HCT116 (cell line): ENCODE data around the gene FSTL4. TPM values are rescaled to one million over a fixed set of nuclear protein-coding genes. Genes with fewer than 3 reads are reported as not detected.

ENCODE experiments used
- ATAC-seq: fragments of 200-7000 bp; cut with Tn5 transposase; 2 replicates; pipeline ENCODE4 v1.9.1; 2020; ENCODE audit warnings: mild to moderate bottlenecking, moderate library complexity
- BruUV-seq: library from RNA; stranded (reverse); fragments of 400-500 nt; replicated peaks from 2 replicates; lab custom pipeline; 2021; lab: Mats Ljungman, UMichigan
- CTCF ChIA-PET: fragments of 300-600 bp; sonication (Branson Sonifier 250); formaldehyde crosslinking; loops from one replicate; lab custom pipeline; 2021; ENCODE audit warnings: antibody characterized with exemption; lab: Charles Lee
- POLR2A ChIA-PET: fragments of 300-600, 350-600 bp; sonication (Branson Sonifier 250); formaldehyde crosslinking; loops from one replicate; lab custom pipeline; 2021; ENCODE audit warnings: antibody characterized with exemption; lab: Charles Lee
- RAD21 ChIA-PET, 2 experiments: fragments of 300-600 bp; sonication (Branson Sonifier 250); formaldehyde crosslinking; loops; one replicate each; lab custom pipeline; 2023; ENCODE audit warnings: low total read pairs in 2 of 2; ENCODE audit not compliant: uncharacterized antibody in 2 of 2, unreplicated experiment in 2 of 2, low non-redundant PET in 1 of 2; lab: Charles Lee
- DNase-seq: peaks from one replicate; pipeline ENCODE4 v3.0.0-alpha.2; 2010; ENCODE audit warnings: low read depth, low spot score
- H2AFZ ChIP-seq: fragments of 200-600 bp; shearing (Covaris generic), sonication (generic); 2 replicates; pipeline ENCODE4 v1.6.1; 2017; ENCODE audit warnings: low read depth, mixed run types, mixed read lengths, antibody characterized with exemption, low read length; ENCODE audit not compliant: poor library complexity, severe bottlenecking
- H3K27ac ChIP-seq: 2 replicates; pipeline ENCODE4 v1.5.1; 2012; ENCODE audit warnings: low read depth, low read length
- H3K27me3 ChIP-seq: fragments of 200-600 bp; sonication (generic); 2 replicates; pipeline ENCODE4 v1.6.1; 2016; ENCODE audit warnings: mixed run types, low read length, mixed read lengths; ENCODE audit not compliant: insufficient read depth
- H3K36me3 ChIP-seq, 2 experiments: fragments of 200-500 bp in 1 of 2; fragments of 200-600 bp in 1 of 2; sonication (Bioruptor generic) in 1 of 2; sonication (generic) in 1 of 2; 2 replicates each; pipeline versions ENCODE4 v1.5.1 to v1.6.1; 2014 to 2016; ENCODE audit warnings: low read length in 2 of 2, inconsistent platforms in 1 of 2, mixed read lengths in 1 of 2, mixed run types in 1 of 2; ENCODE audit not compliant: insufficient read depth in 2 of 2, control insufficient read depth in 1 of 2
- H3K4me1 ChIP-seq, 2 experiments: fragments of 200-600 bp in 1 of 2; sonication (generic) in 1 of 2; 2 replicates each; pipeline versions ENCODE4 v1.5.1 to v1.6.1; 2012 to 2017; ENCODE audit warnings: low read length in 2 of 2, inconsistent platforms in 1 of 2, mild to moderate bottlenecking in 1 of 2, mixed read lengths in 1 of 2, mixed run types in 1 of 2, moderate library complexity in 1 of 2; ENCODE audit not compliant: insufficient read depth in 2 of 2, control insufficient read depth in 1 of 2
- H3K4me2 ChIP-seq: fragments of 200-600 bp; sonication (generic); 2 replicates; pipeline ENCODE4 v1.6.1; 2017; ENCODE audit warnings: mixed run types, low read length, mixed read lengths
- H3K4me3 ChIP-seq, 2 experiments: fragments of 200-600 bp in 1 of 2; sonication (generic) in 1 of 2; replicated peaks in 1 of 2; 2 replicates each; pipeline ENCODE4 v1.5.1; 2011 to 2016; ENCODE audit warnings: low read length in 2 of 2, control low read depth in 1 of 2, low read depth in 1 of 2, mild to moderate bottlenecking in 1 of 2, mixed read lengths in 1 of 2, mixed run types in 1 of 2
- H3K79me2 ChIP-seq: fragments of 200-600 bp; sonication (generic); 2 replicates; pipeline ENCODE4 v1.6.1; 2017; ENCODE audit warnings: mild to moderate bottlenecking, mixed run types, low read length, moderate library complexity, mixed read lengths; ENCODE audit not compliant: insufficient read depth
- H3K9ac ChIP-seq: fragments of 200-600 bp; sonication (generic); 2 replicates; pipeline ENCODE4 v1.6.1; 2016; ENCODE audit warnings: low read length, mixed read lengths
- H3K9me2 ChIP-seq: fragments of 200-600 bp; sonication (generic), shearing (Covaris generic); 2 replicates; pipeline ENCODE4 v1.6.1; 2017; ENCODE audit warnings: mixed run types, mild to moderate bottlenecking, moderate library complexity; ENCODE audit not compliant: insufficient read depth
- H3K9me3 ChIP-seq, 2 experiments: fragments of 200-500 bp in 1 of 2; fragments of 200-600 bp in 1 of 2; sonication (Bioruptor generic) in 1 of 2; sonication (generic) in 1 of 2; 2 replicates each; pipeline ENCODE4 v1.6.1; 2014 to 2017; ENCODE audit warnings: low read length in 2 of 2, mixed read lengths in 2 of 2, inconsistent platforms in 1 of 2, low read depth in 1 of 2, mild to moderate bottlenecking in 1 of 2, mixed run types in 1 of 2, moderate library complexity in 1 of 2; ENCODE audit not compliant: control insufficient read depth in 1 of 2, insufficient read depth in 1 of 2
- H4K20me1 ChIP-seq: fragments of 200-600 bp; sonication (generic), shearing (Covaris generic); 2 replicates; pipeline ENCODE4 v1.6.1; 2017; ENCODE audit warnings: mixed run types, mild to moderate bottlenecking, moderate library complexity; ENCODE audit not compliant: insufficient read depth
- CBX3 ChIP-seq: IDR thresholded peaks from 2 replicates; pipeline ENCODE4 v1.6.1; 2012; ENCODE audit warnings: low read depth
- CEBPB ChIP-seq: IDR thresholded peaks from 2 replicates; pipeline ENCODE4 v1.6.1; 2012; ENCODE audit warnings: low read depth
- EGR1 ChIP-seq: IDR thresholded peaks from 2 replicates; pipeline ENCODE4 v1.6.1; 2012; ENCODE audit warnings: low read depth
- EZH2 ChIP-seq: fragments of 200-600 bp; sonication (generic); IDR thresholded peaks from 2 replicates; pipeline ENCODE4 v1.6.1; 2017; ENCODE audit warnings: antibody characterized with exemption, mixed run types
- JUND ChIP-seq: IDR thresholded peaks from 2 replicates; pipeline ENCODE4 v1.6.1; 2012
- MAX ChIP-seq: IDR thresholded peaks from 2 replicates; pipeline ENCODE4 v1.6.1; 2012
- RAD21 ChIP-seq: IDR thresholded peaks from 2 replicates; pipeline ENCODE4 v1.6.1; 2012; ENCODE audit warnings: low read depth, mild to moderate bottlenecking
- SRF ChIP-seq: IDR thresholded peaks from 2 replicates; pipeline ENCODE4 v1.6.1; 2012; ENCODE audit warnings: low read depth
- TCF7L2 ChIP-seq: IDR thresholded peaks from 2 replicates; pipeline ENCODE4 v1.7.0; 2011; ENCODE audit warnings: borderline replicate concordance, inconsistent platforms; ENCODE audit not compliant: insufficient read depth, insufficient read length; ENCODE audit errors: extremely low read depth
- ZFX ChIP-seq: fragments of 450-650 bp; IDR thresholded peaks from 2 replicates; pipeline ENCODE4 v1.6.1; 2017
- ZNF274 ChIP-seq: fragments of 200-500 bp; sonication (Bioruptor generic); IDR thresholded peaks from 2 replicates; pipeline ENCODE4 v1.6.1; 2014; ENCODE audit warnings: mild to moderate bottlenecking, low read depth, low read length, inconsistent platforms
- intact Hi-C: fragments of 100-400 bp; cut with micrococcal nuclease; formaldehyde crosslinking; loops from 2 replicates; pipeline ENCODE4 v1.10.0; 2022
- total RNA-seq: library from RNA; stranded (reverse); gene quantifications from one replicate; pipeline ENCODE4 v1.2.1, GENCODE V29; 2021; ENCODE audit not compliant: unreplicated experiment
- TF ChIP-seq, protein P1 (sequence below), 3 experiments: fragments of 200-600 bp in 1 of 3; sonication (generic) in 1 of 3; IDR thresholded peaks in 2 of 3; conservative IDR thresholded peaks in 1 of 3; 2 replicates each; pipeline ENCODE4 v1.5.1; 2012 to 2017; ENCODE audit warnings: low read depth in 2 of 3, low read length in 2 of 3, antibody characterized with exemption in 1 of 3, borderline replicate concordance in 1 of 3, control low read depth in 1 of 3, mild to moderate bottlenecking in 1 of 3, mixed read lengths in 1 of 3, mixed run types in 1 of 3, moderate library complexity in 1 of 3; ENCODE audit not compliant: insufficient read depth in 1 of 3
- TF ChIP-seq, protein P2 (sequence below): IDR thresholded peaks from 2 replicates; pipeline ENCODE4 v1.6.1; 2012; ENCODE audit warnings: low read depth
- TF ChIP-seq, protein P3 (sequence below): IDR thresholded peaks from 2 replicates; pipeline ENCODE4 v1.6.1; 2012

FSTL4 gene
- total RNA-seq, 1 experiment from 2014 or later: 0.37 TPM

DNA sequence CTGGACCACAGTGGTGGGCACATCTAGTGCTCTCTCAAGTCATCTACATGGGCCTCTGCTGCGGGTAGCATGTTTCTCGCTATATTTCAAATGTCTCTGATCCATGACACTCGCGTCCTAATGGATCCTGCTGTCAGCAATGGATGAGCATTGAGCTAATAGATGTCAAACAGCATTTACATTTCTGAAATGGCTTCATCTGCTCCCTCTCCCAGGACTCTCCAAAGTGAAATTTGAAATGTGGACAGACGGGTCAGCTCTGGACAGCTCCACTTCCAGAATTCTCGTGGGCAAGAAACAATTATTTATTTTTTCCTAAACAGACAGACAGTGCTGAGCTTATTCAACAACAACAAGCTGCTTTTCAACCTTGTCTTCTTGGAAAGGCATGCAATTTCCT is 58.1 kb downstream of the FSTL4 start:
- CTCF ChIA-PET: interaction anchor here (0.9 kb wide), 1 partner anchor 10 kb away, joined by 4 read pairs; no protein-coding TSS in a partner anchor
- H3K9me3 ChIP-seq: no peaks in the 10 kb centered on the region
- H3K9me2 ChIP-seq: no peaks in the 10 kb centered on the region
- H3K9ac ChIP-seq: no peak overlapping the region
- RAD21 ChIA-PET: no interaction called here
- no peak overlapping the region for H3K4me3 ChIP-seq
- no peak for ATAC-seq
- no peak overlapping the region for H3K4me2 ChIP-seq
- H4K20me1 ChIP-seq: no peaks in the 10 kb centered on the region
- TF ChIP-seq ZNF274 (no peak), TCF7L2 (no peak), CBX3 (no peak), RAD21 (no peak), EGR1 (no peak), SRF (no peak), ZFX (no peak), CEBPB (no peak), MAX (no peak), EZH2 (no peak), JUND (no peak)
- TF ChIP-seq, protein P1, sequence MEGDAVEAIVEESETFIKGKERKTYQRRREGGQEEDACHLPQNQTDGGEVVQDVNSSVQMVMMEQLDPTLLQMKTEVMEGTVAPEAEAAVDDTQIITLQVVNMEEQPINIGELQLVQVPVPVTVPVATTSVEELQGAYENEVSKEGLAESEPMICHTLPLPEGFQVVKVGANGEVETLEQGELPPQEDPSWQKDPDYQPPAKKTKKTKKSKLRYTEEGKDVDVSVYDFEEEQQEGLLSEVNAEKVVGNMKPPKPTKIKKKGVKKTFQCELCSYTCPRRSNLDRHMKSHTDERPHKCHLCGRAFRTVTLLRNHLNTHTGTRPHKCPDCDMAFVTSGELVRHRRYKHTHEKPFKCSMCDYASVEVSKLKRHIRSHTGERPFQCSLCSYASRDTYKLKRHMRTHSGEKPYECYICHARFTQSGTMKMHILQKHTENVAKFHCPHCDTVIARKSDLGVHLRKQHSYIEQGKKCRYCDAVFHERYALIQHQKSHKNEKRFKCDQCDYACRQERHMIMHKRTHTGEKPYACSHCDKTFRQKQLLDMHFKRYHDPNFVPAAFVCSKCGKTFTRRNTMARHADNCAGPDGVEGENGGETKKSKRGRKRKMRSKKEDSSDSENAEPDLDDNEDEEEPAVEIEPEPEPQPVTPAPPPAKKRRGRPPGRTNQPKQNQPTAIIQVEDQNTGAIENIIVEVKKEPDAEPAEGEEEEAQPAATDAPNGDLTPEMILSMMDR (IDR thresholded peaks at IDR 0.05 in 2 of 3, conservative IDR thresholded peaks at IDR 0.05 in 1 of 3; ENCODE audit: borderline replicate concordance in 1 of 3, insufficient read depth in 1 of 3, low read depth in 2 of 3, low read length in 2 of 3): no peak
- TF ChIP-seq, protein P2, sequence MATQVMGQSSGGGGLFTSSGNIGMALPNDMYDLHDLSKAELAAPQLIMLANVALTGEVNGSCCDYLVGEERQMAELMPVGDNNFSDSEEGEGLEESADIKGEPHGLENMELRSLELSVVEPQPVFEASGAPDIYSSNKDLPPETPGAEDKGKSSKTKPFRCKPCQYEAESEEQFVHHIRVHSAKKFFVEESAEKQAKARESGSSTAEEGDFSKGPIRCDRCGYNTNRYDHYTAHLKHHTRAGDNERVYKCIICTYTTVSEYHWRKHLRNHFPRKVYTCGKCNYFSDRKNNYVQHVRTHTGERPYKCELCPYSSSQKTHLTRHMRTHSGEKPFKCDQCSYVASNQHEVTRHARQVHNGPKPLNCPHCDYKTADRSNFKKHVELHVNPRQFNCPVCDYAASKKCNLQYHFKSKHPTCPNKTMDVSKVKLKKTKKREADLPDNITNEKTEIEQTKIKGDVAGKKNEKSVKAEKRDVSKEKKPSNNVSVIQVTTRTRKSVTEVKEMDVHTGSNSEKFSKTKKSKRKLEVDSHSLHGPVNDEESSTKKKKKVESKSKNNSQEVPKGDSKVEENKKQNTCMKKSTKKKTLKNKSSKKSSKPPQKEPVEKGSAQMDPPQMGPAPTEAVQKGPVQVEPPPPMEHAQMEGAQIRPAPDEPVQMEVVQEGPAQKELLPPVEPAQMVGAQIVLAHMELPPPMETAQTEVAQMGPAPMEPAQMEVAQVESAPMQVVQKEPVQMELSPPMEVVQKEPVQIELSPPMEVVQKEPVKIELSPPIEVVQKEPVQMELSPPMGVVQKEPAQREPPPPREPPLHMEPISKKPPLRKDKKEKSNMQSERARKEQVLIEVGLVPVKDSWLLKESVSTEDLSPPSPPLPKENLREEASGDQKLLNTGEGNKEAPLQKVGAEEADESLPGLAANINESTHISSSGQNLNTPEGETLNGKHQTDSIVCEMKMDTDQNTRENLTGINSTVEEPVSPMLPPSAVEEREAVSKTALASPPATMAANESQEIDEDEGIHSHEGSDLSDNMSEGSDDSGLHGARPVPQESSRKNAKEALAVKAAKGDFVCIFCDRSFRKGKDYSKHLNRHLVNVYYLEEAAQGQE: no peak
- TF ChIP-seq, protein P3, sequence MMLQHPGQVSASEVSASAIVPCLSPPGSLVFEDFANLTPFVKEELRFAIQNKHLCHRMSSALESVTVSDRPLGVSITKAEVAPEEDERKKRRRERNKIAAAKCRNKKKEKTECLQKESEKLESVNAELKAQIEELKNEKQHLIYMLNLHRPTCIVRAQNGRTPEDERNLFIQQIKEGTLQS: no peak
- no peaks in the 10 kb centered on the region for H3K4me1 ChIP-seq
- no peaks in the 10 kb centered on the region for H3K79me2 ChIP-seq
- no peak overlapping the region for H2AFZ ChIP-seq
- BruUV-seq: no TSS peak
- POLR2A ChIA-PET: no interaction called here
- H3K27me3 ChIP-seq: peaks cover 40% of the 10 kb centered on the region
- no peak for DNase-seq
- H3K27ac ChIP-seq: no peak overlapping the region
- intact Hi-C loops: no loop called here
- H3K36me3 ChIP-seq: no peaks in the 10 kb centered on the region
